ENCODE data around the gene TOLLIP.

Gene TOLLIP

GRCh38 chr11:1297011-1297575, 12.3 kb downstream of the TOLLIP start (continued):
- no peak for TF ChIP-seq ELK4 (IDR thresholded peaks at IDR 0.05; ENCODE audit: borderline replicate concordance, low read depth, low read length)
- no peak for TF ChIP-seq ZNF37A (tag by site-specific recombination; IDR thresholded peaks at IDR 0.05)
- no peak for TF ChIP-seq SCRT2 (tag by site-specific recombination; IDR thresholded peaks at IDR 0.05)
- no peak for TF ChIP-seq ZBTB8A (tag by site-specific recombination; IDR thresholded peaks at IDR 0.05)
- TF ChIP-seq GFI1B (tag by site-specific recombination; IDR thresholded peaks at IDR 0.05), result no peak
- no peak for TF ChIP-seq ZNF138 (tag by site-specific recombination; IDR thresholded peaks at IDR 0.05; ENCODE audit: borderline replicate concordance)
- TF ChIP-seq ZSCAN4 (tag by site-specific recombination; IDR thresholded peaks at IDR 0.05), result no peak
- no peak for TF ChIP-seq ZBTB10 (tag by site-specific recombination; IDR thresholded peaks at IDR 0.05)

- Histone ChIP-seq H3K9me3 (ENCODE audit: control insufficient read depth, insufficient read depth, low read depth, low read length) (no peaks in the 10 kb centered on the region), H3K36me3 (ENCODE audit: control insufficient read depth in 2 of 2, insufficient read depth in 1 of 2, low read length in 2 of 2) (peaks cover 0 to 55% of the 10 kb centered on the region in 2 experiments; a peak in 1 of 3 replicates), H3K4me3 (ENCODE audit: low read depth, low read length) (no peak overlapping the region), H3K4me1 (ENCODE audit: control insufficient read depth, insufficient read depth, low read length) (no peaks in the 10 kb centered on the region), H3K27ac (ENCODE audit: extremely low read depth, low read depth, low read length) (no peak overlapping the region)
- CTCF ChIA-PET, result no interaction called here
- POLR2A ChIA-PET, result no interaction called here
- TF ChIP-seq PRDM10 (tag by site-specific recombination; IDR thresholded peaks at IDR 0.05) (no peak), TSHZ1 (tag by site-specific recombination; IDR thresholded peaks at IDR 0.05; ENCODE audit: borderline replicate concordance) (no peak), ZEB2 (tag by site-specific recombination; IDR thresholded peaks at IDR 0.05) (no peak), OSR2 (tag by site-specific recombination; IDR thresholded peaks at IDR 0.05) (no peak), ZBTB6 (tag by site-specific recombination; IDR thresholded peaks at IDR 0.05) (no peak), ZNF639 (tag by site-specific recombination; IDR thresholded peaks at IDR 0.05) (no peak), ZNF704 (tag by site-specific recombination; IDR thresholded peaks at IDR 0.05) (no peak), KLF1 (tag by site-specific recombination; IDR thresholded peaks at IDR 0.05) (no peak), ZNF426 (tag by site-specific recombination; IDR thresholded peaks at IDR 0.05) (no peak)
Observed at GRCh38 chr11:1296287-1296686, 13.1 kb downstream of the TOLLIP start.

Measured in HEK293 (cell line).